ENCODE data around the gene SNUPN.

The SNUPN gene

DNA sequence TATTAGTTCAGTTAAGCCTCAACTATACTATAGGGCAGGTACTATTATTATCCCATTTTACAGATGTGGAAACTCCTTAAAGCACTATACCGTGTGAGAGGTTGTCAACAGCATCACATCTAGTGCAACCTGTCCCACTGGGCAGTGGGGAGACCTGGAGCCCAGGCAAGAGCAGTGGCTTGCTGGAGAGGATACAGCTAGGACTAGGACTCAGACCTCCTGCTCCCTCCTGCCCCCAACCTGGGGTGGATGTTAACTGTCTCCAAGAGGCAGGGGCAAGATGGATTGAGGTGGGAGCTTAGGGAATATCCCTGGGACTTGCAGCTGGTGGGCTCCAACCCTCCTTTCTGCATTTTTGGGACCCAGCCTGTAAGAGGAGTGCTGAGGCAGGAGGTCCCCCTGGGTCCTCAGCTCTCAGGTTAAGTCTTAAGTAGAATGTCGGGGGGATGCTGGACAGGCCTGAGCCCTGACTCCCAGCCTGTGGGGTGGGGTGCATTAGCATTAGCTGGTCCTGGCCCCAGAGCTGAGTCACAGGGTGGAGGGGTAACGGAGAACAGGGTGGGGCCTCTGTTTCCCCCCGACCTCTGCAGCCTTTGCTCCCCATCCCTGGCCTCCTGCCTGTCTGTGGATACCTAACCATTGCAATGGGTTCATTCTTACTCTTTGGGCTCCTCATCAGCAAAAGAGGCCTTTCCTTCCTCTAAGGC is 28.8 kb upstream of the SNUPN start:
- DNase-seq (ENCODE audit: low spot score), result no peak

DNA sequence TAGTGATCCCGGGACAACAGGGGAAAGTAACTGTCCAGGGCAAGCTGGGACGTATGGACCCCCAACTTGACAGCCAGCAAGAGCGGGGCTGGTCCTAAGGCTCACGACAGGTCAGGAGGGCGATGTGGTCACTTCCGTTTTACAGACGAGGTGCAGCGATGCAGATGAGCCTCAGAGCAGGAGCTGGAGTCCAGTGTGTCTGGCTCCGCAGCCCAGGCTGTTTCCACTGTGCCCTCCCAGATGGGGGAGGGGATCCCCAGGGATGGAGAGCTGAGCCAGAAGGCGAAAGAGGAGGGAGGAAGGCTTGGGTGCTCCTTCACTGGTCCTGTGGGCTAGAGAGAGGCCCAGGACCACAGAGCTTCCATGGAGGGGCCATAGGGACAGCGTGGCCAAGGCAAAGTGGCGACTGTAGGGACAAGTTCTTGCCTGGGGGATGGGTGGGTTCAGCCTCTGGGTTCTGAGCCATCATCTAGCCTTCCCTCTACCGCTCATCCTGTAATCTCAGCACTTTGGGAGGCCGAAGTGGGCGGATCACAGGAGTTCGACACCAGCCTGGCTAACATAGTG is 27.9 kb upstream of the SNUPN start:
- no peak for DNase-seq (ENCODE audit: low spot score)

DNA sequence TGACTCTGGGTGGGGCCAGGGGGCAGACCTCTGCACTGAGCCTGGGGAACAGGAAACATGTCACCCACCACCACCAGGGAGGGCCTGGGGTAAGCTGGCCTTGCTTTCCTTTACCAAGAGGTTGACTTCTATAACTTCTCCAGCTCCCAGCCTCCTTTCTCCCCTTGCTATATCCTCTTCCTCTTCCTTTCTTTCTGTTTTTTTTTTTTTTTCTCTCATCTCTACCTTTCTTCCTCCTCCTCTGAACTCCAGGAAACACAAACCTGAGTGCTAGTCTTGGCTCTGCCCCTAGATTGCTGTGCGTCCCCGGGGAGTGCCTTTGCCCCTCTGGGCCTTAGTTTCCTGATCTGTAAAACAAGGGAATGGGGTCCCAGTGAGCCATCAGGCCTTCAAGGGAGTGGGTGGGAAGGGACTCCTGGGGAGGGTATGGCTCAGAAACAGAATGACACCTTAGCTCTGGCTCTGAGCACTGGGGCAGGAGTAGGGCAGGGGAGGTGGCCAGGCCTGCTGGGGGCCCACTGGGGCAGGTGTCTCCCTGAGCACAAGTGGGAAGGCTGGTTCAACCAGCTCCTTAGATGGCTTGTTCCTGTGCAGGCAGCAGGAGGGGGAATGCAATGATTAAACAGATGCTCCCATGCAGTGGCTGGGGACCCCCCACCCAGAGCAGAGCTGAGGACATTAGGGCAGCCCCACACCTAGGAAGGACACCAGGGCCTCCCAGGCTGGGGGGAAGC is 26.5 kb upstream of the SNUPN start:
- DNase-seq (ENCODE audit: low spot score), result no peak

DNA sequence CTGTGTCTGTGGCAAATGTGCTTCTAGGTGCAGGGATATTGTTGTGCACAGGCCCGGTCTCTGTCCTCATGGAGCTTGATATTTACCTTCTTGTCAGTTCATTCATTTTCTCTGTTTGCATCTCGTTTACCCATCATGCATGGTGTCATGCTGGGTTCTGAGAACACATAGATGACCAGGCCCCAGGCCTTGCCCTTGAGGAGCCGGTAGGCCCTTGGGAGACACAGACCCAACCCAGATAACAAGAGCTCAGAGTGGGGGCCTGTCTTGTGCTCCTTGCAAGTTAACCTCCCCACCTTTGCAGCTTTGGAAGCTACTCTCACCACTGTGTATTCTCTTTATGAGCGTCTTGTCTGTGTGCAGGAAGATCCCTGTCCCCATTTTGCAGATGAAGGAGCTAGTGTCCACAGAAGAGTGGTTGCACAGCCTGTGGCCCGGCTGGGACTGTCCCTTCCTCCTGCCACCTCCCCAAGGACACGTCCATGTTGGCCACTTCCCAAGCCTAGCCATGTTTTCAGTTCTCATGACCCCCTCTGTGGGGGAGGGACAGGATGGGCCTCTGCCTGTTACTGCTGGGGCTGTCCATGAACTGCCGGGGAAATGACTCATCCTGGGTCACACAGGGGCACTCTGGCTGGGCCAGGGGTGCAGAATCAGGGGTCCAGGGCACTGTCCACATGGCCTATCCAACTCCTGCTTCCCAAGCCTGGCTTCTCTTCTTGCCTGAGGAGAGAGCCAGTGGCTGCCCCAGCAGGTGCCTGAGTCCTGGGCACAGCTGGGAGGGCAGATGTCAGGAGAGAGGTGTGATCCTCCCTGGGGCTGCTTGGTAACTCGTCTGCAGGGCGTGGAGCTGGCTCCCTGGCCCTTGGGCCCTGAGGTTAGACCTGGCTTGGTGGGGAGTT is 25.6 kb upstream of the SNUPN start:
- no peak for DNase-seq (ENCODE audit: low spot score)

DNA sequence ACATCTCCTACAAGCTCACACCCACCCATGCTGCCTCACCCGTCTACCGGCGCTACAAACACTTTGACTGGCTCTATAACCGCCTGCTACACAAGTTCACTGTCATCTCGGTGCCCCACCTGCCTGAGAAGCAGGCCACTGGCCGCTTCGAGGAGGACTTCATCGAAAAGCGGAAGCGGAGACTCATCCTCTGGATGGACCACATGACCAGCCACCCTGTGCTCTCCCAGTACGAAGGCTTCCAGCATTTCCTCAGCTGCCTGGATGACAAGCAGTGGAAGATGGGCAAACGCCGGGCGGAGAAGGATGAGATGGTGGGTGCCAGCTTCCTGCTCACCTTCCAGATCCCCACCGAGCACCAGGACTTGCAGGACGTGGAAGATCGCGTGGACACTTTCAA is 24.3 kb upstream of the SNUPN start:
- DNase-seq (ENCODE audit: low spot score), result no peak

DNA sequence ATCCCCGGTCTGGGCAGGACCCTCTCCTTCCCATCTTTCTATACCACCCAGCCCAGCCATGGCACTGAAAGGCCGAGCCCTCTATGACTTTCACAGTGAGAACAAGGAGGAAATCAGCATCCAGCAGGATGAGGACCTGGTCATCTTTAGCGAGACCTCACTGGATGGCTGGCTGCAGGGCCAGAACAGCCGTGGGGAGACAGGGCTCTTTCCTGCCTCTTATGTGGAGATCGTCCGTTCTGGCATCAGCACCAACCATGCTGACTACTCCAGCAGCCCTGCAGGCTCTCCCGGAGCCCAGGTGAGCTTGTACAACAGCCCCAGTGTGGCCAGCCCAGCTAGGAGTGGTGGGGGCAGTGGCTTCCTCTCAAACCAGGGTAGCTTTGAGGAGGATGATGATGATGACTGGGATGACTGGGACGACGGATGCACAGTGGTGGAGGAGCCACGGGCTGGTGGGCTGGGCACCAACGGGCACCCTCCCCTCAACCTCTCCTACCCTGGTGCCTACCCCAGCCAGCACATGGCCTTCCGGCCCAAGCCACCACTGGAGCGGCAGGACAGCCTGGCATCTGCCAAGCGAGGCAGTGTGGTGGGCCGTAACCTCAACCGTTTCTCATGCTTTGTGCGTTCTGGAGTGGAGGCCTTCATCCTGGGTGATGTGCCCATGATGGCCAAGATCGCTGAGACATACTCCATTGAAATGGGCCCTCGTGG is 23.7 kb upstream of the SNUPN start:
- DNase-seq (ENCODE audit: low spot score), result no peak

DNA sequence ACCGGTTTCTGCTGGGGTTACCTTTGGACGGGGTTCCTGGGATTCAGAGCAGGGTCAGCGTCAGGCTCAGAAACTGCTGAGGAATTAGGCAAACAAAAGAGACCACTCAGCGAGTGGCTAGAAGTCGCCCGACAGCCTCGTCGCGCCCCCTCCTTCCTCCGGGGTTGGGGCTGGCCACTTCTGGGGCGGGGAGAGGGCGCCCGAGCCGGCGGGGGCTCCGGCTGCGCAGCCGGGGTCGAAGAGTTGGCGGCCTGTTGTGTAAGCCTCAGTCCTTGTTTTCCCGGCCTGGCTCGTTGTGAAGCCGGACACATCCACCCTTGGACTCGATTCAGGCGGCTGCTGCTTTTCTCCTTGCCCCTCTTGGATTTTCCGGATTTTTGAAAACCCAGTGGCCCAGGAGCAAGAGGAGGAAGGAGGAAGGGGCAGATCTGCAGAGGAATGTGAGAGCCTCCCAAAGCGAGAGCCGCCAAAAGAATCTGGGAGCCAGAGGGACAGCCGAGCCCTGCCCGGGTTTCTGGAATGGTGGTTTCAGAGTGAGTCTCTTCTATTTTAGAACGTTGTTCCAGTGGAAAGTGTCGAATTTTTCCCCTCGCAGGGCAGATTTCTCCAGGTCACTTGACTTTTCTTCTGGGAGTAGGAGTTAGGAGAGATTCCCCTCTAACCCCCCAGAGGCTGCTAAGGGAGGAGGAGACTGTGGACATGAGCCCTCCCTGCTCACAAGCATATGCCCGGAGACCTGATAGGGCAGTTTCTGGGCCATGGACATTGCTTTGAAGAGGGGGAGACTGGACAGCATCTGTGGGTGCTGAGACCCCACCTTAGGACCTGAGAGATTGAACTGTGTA is 22.9 kb upstream of the SNUPN start:
- DNase-seq (ENCODE audit: low spot score), result no peak

DNA sequence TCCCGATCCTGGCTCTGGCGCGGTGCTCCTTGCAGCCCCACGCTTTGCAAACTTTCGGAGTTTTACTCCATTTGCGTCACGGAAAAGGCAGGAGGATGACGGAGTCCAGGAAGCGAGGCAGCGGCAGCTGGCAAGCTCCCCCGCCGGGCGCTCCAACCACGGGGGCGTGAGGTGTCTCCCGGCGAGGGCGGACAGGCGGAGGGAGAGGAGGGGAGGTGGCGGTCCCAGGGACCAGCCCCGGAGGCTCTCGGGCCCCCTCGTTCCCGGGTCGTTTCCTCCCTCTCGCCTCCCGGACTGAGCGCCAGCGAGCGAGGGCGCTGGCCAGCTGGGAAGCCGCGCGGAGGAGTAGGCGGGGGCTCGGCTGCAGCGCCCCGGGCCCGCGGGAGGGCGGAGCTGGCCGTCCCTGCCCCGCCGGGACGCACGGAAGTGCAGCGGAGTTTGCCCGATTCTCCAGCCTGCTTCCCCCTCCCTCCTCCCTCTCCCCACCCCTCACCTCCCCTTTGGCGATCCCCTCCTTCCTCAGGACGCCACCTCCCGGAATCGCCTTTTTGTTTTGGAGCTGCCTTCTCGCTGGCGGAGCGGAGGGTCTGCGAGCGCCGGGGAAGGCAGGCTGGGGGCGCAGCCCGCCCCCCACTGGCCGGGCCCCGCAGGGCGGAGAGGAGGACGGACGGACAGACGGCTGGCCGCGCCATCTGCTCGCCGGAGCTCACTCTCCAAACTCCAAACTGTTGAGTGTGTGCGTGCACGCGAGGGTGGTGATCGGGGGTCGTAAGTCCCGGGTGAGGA is 22.0 kb upstream of the SNUPN start, which contains the start of gene SNX33:
SNX33 (plus strand) TSS at position 543 of the 786 bp plus-strand sequence. CDS start 1,191 bp downstream, outside the sequence.
- DNase-seq (ENCODE audit: low spot score), result peak; percentile 32

DNA sequence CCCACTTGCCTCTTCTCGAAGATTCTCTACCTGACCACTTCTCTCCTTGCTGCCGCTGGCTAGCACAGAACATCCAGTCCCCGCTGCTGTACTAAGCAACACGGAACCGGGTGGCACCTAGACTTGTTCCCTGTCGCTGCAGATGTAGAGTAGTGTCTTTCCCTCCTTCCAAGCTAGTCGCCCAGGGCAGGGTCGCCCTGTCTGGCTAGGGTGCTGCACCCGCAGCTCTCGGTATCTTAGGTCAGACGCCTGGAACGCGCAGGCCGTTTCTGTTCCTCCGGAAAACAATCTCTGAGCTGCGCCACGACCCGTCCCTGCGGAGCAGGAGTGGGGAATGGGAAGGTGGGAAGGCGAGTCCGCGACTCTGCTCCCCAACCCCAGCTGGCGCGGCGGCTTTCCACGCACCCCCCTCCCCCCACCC is 21.4 kb upstream of the SNUPN start:
- no peak for DNase-seq (ENCODE audit: low spot score)

DNA sequence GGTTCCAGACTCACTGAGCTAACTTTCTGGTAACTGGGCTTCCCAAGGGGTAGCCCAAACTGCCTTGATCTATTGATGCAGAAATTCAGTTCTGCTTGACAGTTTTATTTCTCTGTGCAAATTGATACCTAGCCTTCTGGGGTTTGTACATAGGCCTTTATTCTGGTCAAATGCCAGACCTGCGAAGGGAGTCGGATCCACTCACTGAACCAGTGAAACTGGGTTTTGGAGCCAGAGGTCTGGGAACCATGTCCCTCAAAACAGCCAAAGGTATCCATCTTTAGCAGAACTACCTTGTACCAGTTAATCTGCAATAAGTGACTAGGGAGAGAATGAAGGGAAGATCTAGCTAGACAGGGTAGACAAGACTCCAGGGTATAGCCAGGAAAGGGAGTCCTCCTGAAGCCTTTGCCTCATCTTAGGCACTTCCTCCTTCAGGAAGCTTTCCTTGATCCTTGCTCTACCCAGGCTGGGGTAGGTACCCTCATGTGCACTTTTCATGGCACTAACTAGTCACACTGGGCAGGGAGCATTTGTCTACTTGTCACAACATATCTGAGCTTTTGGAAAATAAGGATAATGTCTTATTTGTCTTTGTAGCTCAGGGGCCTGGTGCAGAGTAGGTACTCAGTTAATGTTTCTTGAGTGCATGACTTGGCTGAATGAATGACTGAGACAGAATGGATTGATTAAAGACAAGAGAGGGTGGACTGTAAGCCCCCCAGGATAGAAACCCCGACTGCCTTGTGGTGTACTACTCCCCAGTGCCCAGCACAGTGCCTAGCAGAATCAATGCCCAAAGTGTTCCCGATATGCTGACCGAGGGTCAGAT is 20.8 kb upstream of the SNUPN start:
- DNase-seq (ENCODE audit: low spot score), result no peak

DNA sequence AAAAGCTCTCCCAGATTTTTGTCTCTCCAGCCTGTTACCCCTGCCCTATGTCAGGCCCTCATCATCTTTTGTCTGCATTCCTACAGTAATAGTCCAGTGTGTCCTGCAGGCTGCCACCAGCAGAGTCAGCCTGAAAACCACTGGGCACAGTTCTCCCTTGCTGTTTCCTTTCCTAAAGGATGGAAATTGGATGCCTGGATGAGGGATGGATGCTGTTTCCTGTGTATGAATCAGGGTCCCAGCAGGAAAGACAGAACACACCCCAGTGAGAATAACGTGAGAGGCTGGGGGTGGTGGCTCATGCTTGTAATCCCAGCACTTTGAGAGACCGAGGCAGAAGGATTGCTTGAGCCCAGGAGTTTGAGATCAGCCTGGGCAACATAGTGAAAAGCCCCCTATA is 18.9 kb upstream of the SNUPN start:
- no peak for DNase-seq (ENCODE audit: low spot score)

DNA sequence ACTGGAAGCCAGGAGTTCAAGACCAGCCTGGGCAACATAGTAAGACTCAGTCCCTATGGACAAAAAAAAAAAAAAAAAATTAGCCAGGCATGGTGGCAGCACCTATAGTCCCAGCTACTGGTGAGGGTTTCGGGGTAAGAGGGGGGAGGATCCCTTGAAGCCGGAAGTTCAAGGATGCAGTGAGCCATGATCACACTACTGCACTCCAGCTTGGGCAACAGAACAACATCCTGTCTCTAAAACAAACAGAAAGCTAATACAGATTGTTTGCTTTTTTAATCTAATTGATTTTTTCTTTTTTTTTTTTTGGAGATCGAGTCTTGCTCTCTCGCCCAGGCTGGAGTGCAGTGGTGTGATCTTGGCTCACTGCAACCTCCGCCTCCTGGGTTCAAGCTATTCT is 16.1 kb upstream of the SNUPN start:
- peak; percentile 49 for DNase-seq (ENCODE audit: low spot score)

DNA sequence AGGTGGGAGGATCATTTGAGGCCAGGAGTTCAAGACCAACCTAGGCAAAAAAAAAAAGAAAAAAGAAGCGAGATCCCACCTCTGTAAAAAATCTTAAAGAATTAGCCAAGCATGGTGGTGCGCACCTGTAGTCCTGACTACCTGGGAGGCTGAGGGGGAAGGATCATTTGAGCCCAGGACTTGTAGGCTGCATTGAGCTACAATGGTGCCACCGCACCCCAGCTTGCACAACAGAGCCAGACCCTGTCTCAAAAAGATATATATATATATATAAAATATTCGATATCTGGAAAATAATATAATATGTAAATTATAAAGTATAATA is 15.6 kb upstream of the SNUPN start:
- no peak for DNase-seq (ENCODE audit: low spot score)

DNA sequence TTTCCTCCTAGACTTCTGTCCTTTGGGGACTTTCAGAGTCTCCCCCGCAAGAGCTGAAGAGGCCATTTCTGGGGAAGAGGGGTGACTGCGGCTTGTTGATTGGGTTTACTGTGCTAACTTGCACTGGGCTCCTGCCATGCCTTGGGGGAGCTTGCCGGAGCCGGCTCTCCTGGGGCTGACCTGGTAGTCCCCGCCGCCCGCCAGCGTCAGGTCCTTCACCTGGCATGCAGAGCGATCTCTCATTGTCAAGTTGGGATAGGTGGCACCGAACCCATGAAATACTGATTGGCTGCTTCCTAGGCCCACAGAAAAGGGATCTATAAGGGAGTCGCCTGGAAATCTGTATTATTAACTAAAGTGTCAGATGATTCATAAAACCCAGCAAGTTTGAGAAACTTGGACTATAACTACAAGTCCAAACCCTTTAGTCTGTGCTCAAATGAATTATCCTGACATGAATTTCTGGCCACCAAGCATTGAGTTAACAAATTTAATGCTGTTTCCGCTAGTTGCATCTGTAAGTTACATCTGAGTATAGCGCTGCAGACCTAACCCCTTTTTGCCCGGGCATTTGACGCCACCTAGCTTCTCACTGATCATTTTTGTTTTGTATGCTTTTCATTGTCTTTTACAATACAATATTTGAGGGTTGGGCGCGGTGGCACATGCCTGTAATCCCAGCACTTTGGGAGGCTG is 15.1 kb upstream of the SNUPN start:
- peak; percentile 81 for DNase-seq (ENCODE audit: low spot score)

DNA sequence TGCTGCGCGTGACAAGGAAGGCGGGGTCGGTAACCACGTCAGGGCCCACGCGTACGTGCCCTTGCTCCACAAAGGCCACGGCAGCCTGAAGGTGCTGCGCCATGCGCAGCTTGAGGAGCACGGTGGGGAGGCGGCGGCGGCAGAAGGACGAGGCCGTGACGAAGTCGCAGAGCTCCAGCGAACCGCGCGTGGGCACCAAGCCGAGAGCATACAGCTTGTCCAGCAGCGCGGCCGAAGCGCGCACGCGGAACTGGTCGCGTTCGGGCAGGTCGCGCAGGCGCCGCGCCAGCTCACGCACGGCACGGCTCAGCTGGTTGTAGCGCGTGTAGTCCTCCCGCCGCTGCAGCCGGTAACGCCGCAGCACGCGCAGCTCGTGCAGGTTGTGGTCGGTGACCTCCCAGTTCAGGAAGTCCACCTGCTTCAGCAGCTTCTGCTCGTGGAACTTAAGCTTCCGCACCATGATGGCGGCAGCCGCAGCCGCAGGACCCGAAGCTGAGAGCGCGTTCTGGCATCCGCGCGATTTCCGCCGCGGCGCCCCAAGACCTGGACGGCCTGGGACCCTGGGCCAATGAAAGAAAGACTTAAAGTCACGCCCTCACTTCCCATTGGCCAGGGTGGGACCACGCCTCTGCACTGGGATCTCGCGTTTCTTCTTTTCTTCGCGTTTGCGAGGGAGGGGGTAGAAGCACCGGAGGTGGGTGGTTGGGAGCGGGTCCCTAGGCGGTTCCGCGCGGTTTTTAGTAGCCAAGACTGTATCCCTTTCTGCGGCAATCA is 14.4 kb upstream of the SNUPN start, which contains the start of gene IMP3:
IMP3 (minus strand) TSS at position 516 of the 774 bp plus-strand sequence; CDS start at position 460, 56 bp downstream.
- DNase-seq (ENCODE audit: low spot score), result peak; percentile 99

DNA sequence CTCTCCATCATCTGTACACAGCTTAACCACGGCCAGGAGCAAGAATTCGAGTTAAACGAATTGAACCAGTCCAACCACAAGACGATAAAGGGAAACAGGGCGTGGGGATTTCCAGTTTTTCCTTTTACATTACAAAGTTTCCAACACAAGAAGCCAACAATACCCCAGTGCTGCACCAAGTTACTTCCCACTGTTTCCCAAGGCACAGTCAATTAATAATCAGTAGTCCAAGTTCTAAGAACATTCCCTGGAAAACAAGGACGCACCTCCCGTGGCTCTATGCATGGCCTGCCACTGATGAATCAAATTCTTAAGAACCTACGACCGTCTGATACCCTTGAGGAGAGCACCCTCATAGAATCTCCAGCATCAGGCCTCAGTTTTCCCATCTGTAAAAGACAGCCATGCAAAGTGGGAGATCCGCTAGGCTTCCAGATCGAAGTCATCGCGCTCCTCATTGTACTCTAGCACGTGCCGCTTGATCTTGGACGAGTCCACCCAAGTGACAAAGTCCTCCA is 13.7 kb upstream of the SNUPN start:
- DNase-seq (ENCODE audit: low spot score), result peak; percentile 33

Measured in NAMALWA (cell line).